ENCODE data around the gene KRT28.

- TF ChIP-seq EZH2phosphoT487 (IDR thresholded peaks at IDR 0.05; ENCODE audit: low read depth) (no peak), CTCF (IDR thresholded peaks at IDR 0.05; ENCODE audit: low read depth, low read length) (no peak)
These were observed 34.1 kb upstream of the KRT28 start for GRCh38 chr17:40833882-40834281.
